ACC112 (cell line): ENCODE measurements around the gene DHRS7B.
"Not testable (repeated sequence)": the region's sequence is repeated elsewhere in the genome, so short reads cannot be mapped to it uniquely, and the experiment has no call there.

ENCODE experiments used
- H2AFZ ChIP-seq: fragments of 200-600 bp; sonication (generic); one replicate; pipeline ENCODE4 v1.6.0; 2017; ENCODE audit warnings: antibody characterized with exemption, low read length; ENCODE audit not compliant: unreplicated experiment
- H3K27ac ChIP-seq: fragments of 200-600 bp; sonication (generic); 2 replicates; pipeline ENCODE4 v1.5.1; 2014; ENCODE audit warnings: low read depth, mild to moderate bottlenecking, antibody characterized with exemption, low read length, moderate library complexity
- H3K27me3 ChIP-seq: fragments of 200-600 bp; sonication (generic); 2 replicates; pipeline ENCODE4 v1.6.1; 2014; ENCODE audit warnings: mild to moderate bottlenecking, antibody characterized with exemption, low read length, moderate library complexity, mixed read lengths; ENCODE audit not compliant: insufficient read depth
- H3K36me3 ChIP-seq: fragments of 200-600 bp; sonication (generic); 2 replicates; pipeline ENCODE4 v1.6.1; 2016; ENCODE audit warnings: mild to moderate bottlenecking, antibody characterized with exemption, low read length, moderate library complexity, mixed read lengths; ENCODE audit not compliant: insufficient read depth
- H3K4me1 ChIP-seq: fragments of 200-600 bp; sonication (generic); one replicate; pipeline ENCODE4 v1.6.1; 2016; ENCODE audit warnings: low read length, mixed read lengths; ENCODE audit not compliant: insufficient read depth, unreplicated experiment, control insufficient read depth
- H3K4me3 ChIP-seq: fragments of 200-600 bp; sonication (generic); 2 replicates; pipeline ENCODE4 v1.5.1; 2014; ENCODE audit warnings: mild to moderate bottlenecking, low read depth, low read length
- H3K79me2 ChIP-seq: fragments of 200-600 bp; sonication (generic); one replicate; pipeline ENCODE4 v1.6.0; 2016; ENCODE audit warnings: low read length; ENCODE audit not compliant: control insufficient read depth, unreplicated experiment, insufficient read depth

DHRS7B gene

DNA sequence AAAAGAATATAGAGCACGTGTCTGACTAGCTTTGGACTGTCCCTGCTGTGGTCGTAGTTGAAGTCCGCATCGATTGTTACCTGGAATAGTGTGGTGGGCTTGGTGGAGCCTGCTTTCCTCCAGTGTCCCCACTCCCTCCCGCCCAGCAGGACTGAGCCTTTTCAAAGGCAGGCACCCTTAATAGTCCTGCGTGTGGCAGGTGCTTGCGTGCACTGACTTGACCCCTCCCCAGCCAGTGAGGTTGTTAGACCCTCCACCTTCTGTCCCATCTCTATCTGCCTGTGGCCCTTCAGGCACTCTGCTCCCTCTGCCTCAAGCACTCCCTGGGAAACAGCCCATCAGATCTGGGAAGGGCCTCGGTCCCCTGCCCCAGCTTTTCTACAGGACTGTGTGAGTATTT is 50.6 kb downstream of the DHRS7B start:
- H3K79me2 ChIP-seq: no peaks in the 10 kb centered on the region
- no peaks in the 10 kb centered on the region for H3K4me1 ChIP-seq
- H3K27me3 ChIP-seq: no peaks in the 10 kb centered on the region
- no peak overlapping the region for H2AFZ ChIP-seq
- H3K36me3 ChIP-seq: peaks cover 3% of the 10 kb centered on the region; the same call in 1 of the 2 replicates
- no peak overlapping the region for H3K27ac ChIP-seq
- H3K4me3 ChIP-seq: no peak overlapping the region

GRCh38 chr17:21177854-21178600 is 51.3 kb downstream of the DHRS7B start:
- H3K79me2 ChIP-seq: no peaks in the 10 kb centered on the region
- no peaks in the 10 kb centered on the region for H3K36me3 ChIP-seq
- H3K27me3 ChIP-seq: no peaks in the 10 kb centered on the region

DNA sequence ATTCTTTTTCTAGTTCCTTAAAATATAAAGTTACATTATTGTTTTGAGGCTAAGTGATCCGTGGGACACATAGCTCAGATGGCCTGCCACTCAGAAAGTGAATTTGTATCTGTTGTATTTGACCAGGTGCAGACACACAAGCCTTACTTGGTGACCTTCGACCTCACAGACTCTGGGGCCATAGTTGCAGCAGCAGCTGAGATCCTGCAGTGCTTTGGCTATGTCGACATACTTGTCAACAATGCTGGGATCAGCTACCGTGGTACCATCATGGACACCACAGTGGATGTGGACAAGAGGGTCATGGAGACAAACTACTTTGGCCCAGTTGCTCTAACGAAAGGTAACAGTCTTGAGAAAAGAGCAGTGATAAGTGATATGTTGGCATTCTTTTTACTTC is 56.7 kb downstream of the DHRS7B start:
- H3K79me2 ChIP-seq: no peaks in the 10 kb centered on the region
- H3K36me3 ChIP-seq: no peaks in the 10 kb centered on the region
- H3K27ac ChIP-seq: no peak overlapping the region
- no peaks in the 10 kb centered on the region for H3K27me3 ChIP-seq
- H2AFZ ChIP-seq: no peak overlapping the region
- no peaks in the 10 kb centered on the region for H3K4me1 ChIP-seq
- no peak overlapping the region for H3K4me3 ChIP-seq

More at GRCh38 chr17:21177854-21178600, 51.3 kb downstream of the DHRS7B start:
- no peaks in the 10 kb centered on the region for H3K4me1 ChIP-seq
- no peak overlapping the region for H2AFZ ChIP-seq
- no peak overlapping the region for H3K4me3 ChIP-seq
- no peak overlapping the region for H3K27ac ChIP-seq

DNA sequence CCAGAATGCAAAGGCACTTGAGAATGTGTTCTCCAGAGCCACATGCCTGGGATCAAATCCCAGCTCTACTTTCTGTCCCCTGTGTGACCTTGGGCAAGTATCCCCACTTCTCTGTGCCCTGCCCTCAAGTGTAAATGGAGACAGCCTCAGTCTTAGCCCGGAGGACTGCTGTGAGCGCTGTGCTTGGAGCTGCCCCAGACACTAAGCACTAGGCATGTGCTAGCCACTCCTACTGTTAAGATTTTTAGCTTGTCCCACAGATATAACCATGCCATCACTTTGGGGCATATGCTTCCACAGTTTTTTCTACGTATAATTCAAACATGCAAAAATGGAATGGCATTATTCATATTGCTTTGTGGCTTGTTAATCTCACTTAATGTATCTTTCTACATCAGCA is 57.8 kb downstream of the DHRS7B start:
- Histone ChIP-seq H3K36me3 (0 out of 2 replicates have a peak, but pooled peaks cover 2% of the 10 kb centered on the region), H3K27me3 (no peaks in the 10 kb centered on the region)

GRCh38 chr17:21185061-21185460 is 58.3 kb downstream of the DHRS7B start:
- no peaks in the 10 kb centered on the region for H3K27me3 ChIP-seq
- H2AFZ ChIP-seq: no peak overlapping the region
- no peak overlapping the region for H3K4me3 ChIP-seq
- H3K4me1 ChIP-seq: no peaks in the 10 kb centered on the region
- no peaks in the 10 kb centered on the region for H3K79me2 ChIP-seq
- no peak overlapping the region for H3K27ac ChIP-seq
- H3K36me3 ChIP-seq: 0 out of 2 replicates have a peak, but pooled peaks cover 2% of the 10 kb centered on the region

More for the DNA sequence above, 57.8 kb downstream of the DHRS7B start:
- Histone ChIP-seq H3K4me1 (no peaks in the 10 kb centered on the region), H3K79me2 (no peaks in the 10 kb centered on the region), H2AFZ (no peak overlapping the region), H3K27ac (no peak overlapping the region), H3K4me3 (no peak overlapping the region)

DNA sequence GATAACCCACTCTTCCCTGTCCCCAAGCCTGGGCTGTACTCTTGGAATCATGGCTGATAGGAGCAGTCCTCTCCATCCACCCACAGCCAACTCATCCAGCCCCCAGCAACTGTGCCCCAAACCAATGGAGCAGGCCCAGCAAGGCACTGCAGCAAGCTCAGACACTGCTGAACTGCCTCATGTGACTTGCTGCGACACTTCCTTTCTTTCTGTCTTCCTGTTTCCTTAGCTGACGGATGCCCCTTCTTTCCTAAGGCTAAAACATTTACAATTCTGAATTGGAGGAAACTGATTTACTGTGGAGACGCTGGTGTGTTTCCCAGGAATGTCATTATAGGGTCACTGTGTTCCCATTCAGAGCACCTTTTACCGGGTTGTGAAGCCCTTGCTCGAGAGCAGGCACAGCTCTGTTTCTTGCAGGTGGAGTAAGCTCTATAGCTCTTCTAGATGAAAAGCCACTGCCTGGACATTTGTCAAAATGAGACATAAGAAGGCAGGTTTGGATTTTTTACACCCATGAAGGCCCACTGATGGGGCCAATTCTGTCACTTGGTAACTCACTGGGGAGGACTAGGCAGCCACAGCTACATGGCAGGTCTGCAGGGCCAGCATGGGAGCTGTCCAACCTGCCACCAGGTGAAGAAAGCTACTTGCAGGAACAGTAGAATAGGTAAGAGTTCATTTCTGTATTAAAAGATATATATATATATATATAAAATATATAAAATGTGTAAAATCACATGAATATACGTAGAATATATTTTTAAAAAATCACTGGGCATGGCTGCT is 59.8 kb downstream of the DHRS7B start:
- Histone ChIP-seq H2AFZ (no peak overlapping the region), H3K4me1 (no peaks in the 10 kb centered on the region), H3K27me3 (no peaks in the 10 kb centered on the region), H3K4me3 (no peak overlapping the region), H3K36me3 (0 out of 2 replicates have a peak, but pooled peaks cover 2% of the 10 kb centered on the region), H3K79me2 (no peaks in the 10 kb centered on the region), H3K27ac (no peak overlapping the region)

GRCh38 chr17:21189361-21189760 is 62.6 kb downstream of the DHRS7B start:
- Histone ChIP-seq H2AFZ (no peak overlapping the region), H3K36me3 (0 out of 2 replicates have a peak, but pooled peaks cover 2% of the 10 kb centered on the region)

DNA sequence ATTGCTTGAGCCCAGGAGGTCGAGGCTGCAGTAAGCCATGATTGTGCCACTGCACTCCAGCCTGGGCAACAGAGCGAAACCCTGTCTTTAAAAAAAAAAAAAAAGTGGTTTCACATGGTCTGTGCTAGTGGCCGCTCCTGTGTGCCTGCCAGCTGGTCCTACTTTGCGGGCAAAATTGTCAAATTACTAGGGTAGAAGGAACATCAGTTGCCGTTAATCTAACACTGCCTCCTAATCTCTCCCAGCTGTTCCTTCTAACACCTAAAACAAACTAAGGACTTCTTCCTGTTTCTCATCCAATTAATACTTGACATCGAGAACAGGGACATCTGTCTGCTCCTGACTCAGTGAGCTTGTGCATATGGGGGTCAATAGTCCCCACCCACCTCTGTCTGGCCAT is 63.3 kb downstream of the DHRS7B start:
- Histone ChIP-seq H2AFZ (no peak overlapping the region), H3K27me3 (no peaks in the 10 kb centered on the region), H3K79me2 (no peaks in the 10 kb centered on the region), H3K36me3 (0 out of 2 replicates have a peak, but pooled peaks cover 2% of the 10 kb centered on the region), H3K4me1 (peaks cover 7% of the 10 kb centered on the region), H3K4me3 (no peak overlapping the region), H3K27ac (no peak overlapping the region)

More at GRCh38 chr17:21189361-21189760, 62.6 kb downstream of the DHRS7B start:
- Histone ChIP-seq H3K27ac (no peak overlapping the region), H3K4me1 (peaks cover 3% of the 10 kb centered on the region), H3K4me3 (no peak overlapping the region), H3K79me2 (no peaks in the 10 kb centered on the region), H3K27me3 (no peaks in the 10 kb centered on the region)

GRCh38 chr17:21191698-21192097 is 64.9 kb downstream of the DHRS7B start:
- H3K4me1 ChIP-seq: peaks cover 7% of the 10 kb centered on the region
- H3K27me3 ChIP-seq: no peaks in the 10 kb centered on the region
- no peaks in the 10 kb centered on the region for H3K79me2 ChIP-seq
- H3K4me3 ChIP-seq: no peak overlapping the region
- no peak overlapping the region for H2AFZ ChIP-seq
- H3K36me3 ChIP-seq: 0 out of 2 replicates have a peak, but pooled peaks cover 2% of the 10 kb centered on the region
- no peak overlapping the region for H3K27ac ChIP-seq

DNA sequence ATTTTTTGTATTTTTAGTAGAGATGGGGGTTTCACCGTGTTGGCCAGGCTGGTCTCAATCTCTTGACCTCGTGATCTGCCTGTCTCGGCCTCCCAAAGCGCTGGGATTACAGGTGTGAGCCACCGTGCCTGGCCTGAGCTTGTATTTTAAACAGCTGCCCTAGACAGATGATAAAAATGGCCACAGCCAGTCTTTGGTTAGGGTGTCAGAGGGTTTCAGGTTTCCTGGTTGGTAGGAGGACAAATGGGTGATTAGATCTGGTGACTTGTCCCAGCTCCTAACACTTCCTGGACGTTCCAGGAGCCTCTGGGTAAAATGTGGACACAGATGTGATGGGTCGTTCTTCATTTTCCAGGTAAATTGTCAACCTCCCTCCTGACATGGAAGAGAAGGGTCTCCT is 65.7 kb downstream of the DHRS7B start:
- not testable (repeated sequence) for H3K27ac ChIP-seq, H3K36me3 ChIP-seq, H3K79me2 ChIP-seq, H3K27me3 ChIP-seq, H3K4me3 ChIP-seq, H3K4me1 ChIP-seq, H2AFZ ChIP-seq
